Osteocyte (in vitro differentiated cells): ENCODE measurements around the gene EPHA5. TPM values are rescaled to one million over a fixed set of nuclear protein-coding genes. Genes with fewer than 3 reads are reported as not detected.
A peak's percentile ranks its signal among the peaks of the same experiment; 100 is the strongest.

Experiments
- DNase-seq: peaks from one replicate; pipeline ENCODE4 v3.0.0; 2021; ENCODE audit warnings: mixed read lengths; ENCODE audit not compliant: unreplicated experiment; ENCODE audit errors: extremely low spot score
- H3K27ac Mint-ChIP-seq: one replicate; pipeline ENCODE4 v1.8.0; 2021; ENCODE audit warnings: mild to moderate bottlenecking, mixed read lengths; ENCODE audit not compliant: unreplicated experiment
- H3K27me3 Mint-ChIP-seq: one replicate; pipeline ENCODE4 v1.8.0; 2021; ENCODE audit warnings: mixed read lengths; ENCODE audit not compliant: unreplicated experiment
- H3K36me3 Mint-ChIP-seq: one replicate; pipeline ENCODE4 v1.8.0; 2021; ENCODE audit warnings: mixed read lengths; ENCODE audit not compliant: unreplicated experiment
- H3K4me1 Mint-ChIP-seq: one replicate; pipeline ENCODE4 v1.8.0; 2021; ENCODE audit warnings: mixed read lengths; ENCODE audit not compliant: unreplicated experiment
- H3K4me3 Mint-ChIP-seq: one replicate; pipeline ENCODE4 v1.8.0; 2021; ENCODE audit warnings: mild to moderate bottlenecking, moderate library complexity, mixed read lengths; ENCODE audit not compliant: unreplicated experiment
- H3K9me3 Mint-ChIP-seq: one replicate; pipeline ENCODE4 v1.8.0; 2021; ENCODE audit warnings: mixed read lengths; ENCODE audit not compliant: unreplicated experiment
- total RNA-seq: library from RNA; stranded (reverse); gene quantifications from 2 replicates; pipeline ENCODE4 v1.2.1, GENCODE V29; 2021
- TF ChIP-seq, protein P1 (sequence below): fragments of 200-600 bp; sonication (generic); IDR thresholded peaks from 2 replicates; pipeline ENCODE4 v1.5.0; 2021; ENCODE audit warnings: antibody characterized with exemption, mild to moderate bottlenecking, moderate library complexity

The EPHA5 gene
- total RNA-seq, 1 donor from 2014 or later, result 137 TPM

DNA sequence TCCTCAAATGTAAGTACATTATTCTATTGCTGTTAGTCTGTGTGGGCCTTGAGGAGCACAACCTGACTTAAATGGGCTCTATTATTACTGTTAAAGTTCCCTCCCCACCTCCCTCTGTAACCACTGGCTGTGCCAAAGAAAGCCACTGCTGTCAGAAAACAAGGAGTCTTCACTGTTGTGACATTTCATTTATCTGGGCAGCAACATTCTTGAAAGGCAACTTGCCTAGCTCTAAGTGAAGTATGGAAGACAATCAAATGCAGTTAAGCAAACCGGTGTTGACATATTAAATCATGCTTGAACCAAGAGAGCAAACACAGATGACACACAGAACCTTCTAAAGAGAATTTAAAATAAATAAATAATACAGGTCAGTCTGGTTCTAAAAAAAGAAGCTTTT is 81.0 kb downstream of the EPHA5 start:
- DNase-seq, result no peak
- Mint-ChIP-seq H3K4me1 (peaks cover 65% of the 10 kb centered on the region), H3K27ac (peak overlapping the region; percentile 54), H3K27me3 (no peaks in the 10 kb centered on the region), H3K4me3 (no peak overlapping the region), H3K9me3 (no peaks in the 10 kb centered on the region), H3K36me3 (peaks cover 32% of the 10 kb centered on the region)
- TF ChIP-seq, protein P1, sequence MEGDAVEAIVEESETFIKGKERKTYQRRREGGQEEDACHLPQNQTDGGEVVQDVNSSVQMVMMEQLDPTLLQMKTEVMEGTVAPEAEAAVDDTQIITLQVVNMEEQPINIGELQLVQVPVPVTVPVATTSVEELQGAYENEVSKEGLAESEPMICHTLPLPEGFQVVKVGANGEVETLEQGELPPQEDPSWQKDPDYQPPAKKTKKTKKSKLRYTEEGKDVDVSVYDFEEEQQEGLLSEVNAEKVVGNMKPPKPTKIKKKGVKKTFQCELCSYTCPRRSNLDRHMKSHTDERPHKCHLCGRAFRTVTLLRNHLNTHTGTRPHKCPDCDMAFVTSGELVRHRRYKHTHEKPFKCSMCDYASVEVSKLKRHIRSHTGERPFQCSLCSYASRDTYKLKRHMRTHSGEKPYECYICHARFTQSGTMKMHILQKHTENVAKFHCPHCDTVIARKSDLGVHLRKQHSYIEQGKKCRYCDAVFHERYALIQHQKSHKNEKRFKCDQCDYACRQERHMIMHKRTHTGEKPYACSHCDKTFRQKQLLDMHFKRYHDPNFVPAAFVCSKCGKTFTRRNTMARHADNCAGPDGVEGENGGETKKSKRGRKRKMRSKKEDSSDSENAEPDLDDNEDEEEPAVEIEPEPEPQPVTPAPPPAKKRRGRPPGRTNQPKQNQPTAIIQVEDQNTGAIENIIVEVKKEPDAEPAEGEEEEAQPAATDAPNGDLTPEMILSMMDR, result no peak

DNA sequence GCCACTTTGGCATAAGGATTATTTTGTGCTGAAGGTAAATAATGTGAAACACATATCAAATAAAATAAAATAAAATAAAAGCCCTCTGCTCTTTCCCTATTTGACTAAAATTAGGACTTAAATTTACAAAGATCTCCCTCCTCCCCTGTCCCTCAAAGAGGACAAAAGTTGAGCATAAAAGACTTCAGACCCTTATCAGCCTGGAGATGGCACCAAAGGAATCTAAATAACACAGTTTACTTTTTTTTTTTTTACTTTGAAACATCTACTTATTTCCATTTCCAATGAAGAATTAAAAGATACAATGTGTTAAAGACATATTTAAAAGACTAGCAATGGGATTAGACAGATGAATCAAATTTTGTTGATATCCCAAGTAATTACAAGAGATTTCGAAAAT is 89.7 kb downstream of the EPHA5 start:
- DNase-seq, result no peak
- H3K27ac Mint-ChIP-seq, result peak overlapping the region; percentile 54
- no peak overlapping the region for H3K4me3 Mint-ChIP-seq
- no peaks in the 10 kb centered on the region for H3K9me3 Mint-ChIP-seq
- no peaks in the 10 kb centered on the region for H3K27me3 Mint-ChIP-seq
- H3K4me1 Mint-ChIP-seq, result peaks cover 42% of the 10 kb centered on the region
- TF ChIP-seq, protein P1, result peak; percentile 44
- H3K36me3 Mint-ChIP-seq, result peaks cover 26% of the 10 kb centered on the region

DNA sequence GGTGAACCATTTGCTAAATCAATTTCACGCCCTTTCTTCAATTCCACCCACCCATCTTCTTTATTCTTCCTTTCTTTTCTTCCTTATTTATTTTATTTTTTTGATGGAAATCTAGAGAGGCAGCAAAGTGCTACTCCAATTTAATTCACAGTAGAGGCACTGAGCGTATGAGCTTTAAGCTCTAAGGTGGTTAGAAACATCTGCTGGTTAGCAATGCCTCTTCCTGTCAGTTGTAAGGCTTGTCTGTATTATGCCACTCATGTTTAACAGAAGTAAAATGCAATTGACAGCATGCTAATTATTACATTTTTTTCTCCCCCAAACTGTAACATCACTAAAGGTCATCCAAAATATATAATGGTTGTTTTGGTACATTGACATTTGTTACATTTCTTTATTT is 103.8 kb downstream of the EPHA5 start:
- H3K9me3 Mint-ChIP-seq, result peaks cover 8% of the 10 kb centered on the region
- peaks cover 13% of the 10 kb centered on the region for H3K36me3 Mint-ChIP-seq
- TF ChIP-seq, protein P1, result no peak
- peaks cover 50% of the 10 kb centered on the region for H3K4me1 Mint-ChIP-seq
- no peaks in the 10 kb centered on the region for H3K27me3 Mint-ChIP-seq
- no peak overlapping the region for H3K4me3 Mint-ChIP-seq
- DNase-seq, result no peak
- peak overlapping the region; percentile 15 for H3K27ac Mint-ChIP-seq

DNA sequence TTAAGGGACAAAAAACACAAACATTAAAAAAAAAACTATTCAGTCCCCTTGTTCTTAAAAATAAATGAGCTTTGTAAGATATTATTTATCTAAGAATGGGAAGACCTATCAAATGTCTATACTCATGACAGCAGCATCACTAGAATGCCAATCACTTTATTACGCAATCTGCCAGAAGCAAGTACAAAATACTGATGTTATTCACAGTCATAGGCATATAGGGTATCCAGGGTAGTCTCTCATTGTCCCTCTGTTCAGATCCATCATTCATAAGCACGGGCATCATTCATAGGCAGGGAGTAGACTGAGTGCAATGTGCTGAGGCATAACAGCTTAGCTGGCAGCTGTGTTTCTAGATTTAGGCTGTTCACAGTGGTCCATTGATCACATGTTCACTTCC is 109.1 kb downstream of the EPHA5 start:
- Mint-ChIP-seq H3K4me1 (peaks cover 47% of the 10 kb centered on the region), H3K27ac (peak overlapping the region; percentile 35), H3K9me3 (peaks cover 4% of the 10 kb centered on the region), H3K36me3 (peaks cover 18% of the 10 kb centered on the region), H3K4me3 (no peak overlapping the region), H3K27me3 (no peaks in the 10 kb centered on the region)
- DNase-seq, result no peak
- TF ChIP-seq, protein P1, result no peak

DNA sequence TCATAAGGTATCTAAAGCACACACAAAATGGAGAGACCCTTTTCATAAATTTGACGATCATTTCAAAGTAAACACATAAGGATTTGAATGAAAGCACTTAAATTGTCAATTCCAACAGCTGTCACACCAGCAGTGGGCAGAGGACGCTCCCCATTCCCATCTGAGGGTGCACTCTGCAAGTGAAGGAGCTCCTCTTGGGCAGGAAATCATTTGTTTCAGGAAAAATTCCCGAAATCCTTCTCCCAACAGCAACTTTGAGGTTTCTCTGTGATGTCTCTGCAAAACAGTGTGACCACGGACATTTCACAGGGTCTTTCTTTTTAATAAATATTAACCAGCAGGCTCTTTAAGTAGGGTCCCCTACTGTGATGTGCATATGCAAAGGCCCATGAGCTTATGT is 111.0 kb downstream of the EPHA5 start:
- DNase-seq, result no peak
- no peaks in the 10 kb centered on the region for H3K9me3 Mint-ChIP-seq
- TF ChIP-seq, protein P1, result no peak
- peaks cover 19% of the 10 kb centered on the region for H3K36me3 Mint-ChIP-seq
- H3K4me3 Mint-ChIP-seq, result no peak overlapping the region
- peaks cover 53% of the 10 kb centered on the region for H3K4me1 Mint-ChIP-seq
- no peaks in the 10 kb centered on the region for H3K27me3 Mint-ChIP-seq
- H3K27ac Mint-ChIP-seq, result peak overlapping the region; percentile 38
